ENCODE measurements around the gene RASSF3. TPM values are rescaled to one million over a fixed set of nuclear protein-coding genes. Genes with fewer than 3 reads are reported as not detected.

The RASSF3 gene
- total RNA-seq, 4 donors from 2014 or later, result 5.2 to 11.5 (median 7.0) TPM

- H3K27me3 ChIP-seq, result no peaks in the 10 kb centered on the region
- in situ Hi-C loops (cut with MboI; ENCODE audit: low sequenced_read_pairs in 4 of 4), result no loop called here
- H3K4me1 ChIP-seq, result no peaks in the 10 kb centered on the region
- ATAC-seq (no peak), DNase-seq (no peak)
- no peak overlapping the region for H3K27ac ChIP-seq
- TF ChIP-seq CTCF (IDR thresholded peaks at IDR 0.05 in 4 of 5, conservative IDR thresholded peaks at IDR 0.05 in 1 of 5) (no peak), POLR2A (IDR thresholded peaks at IDR 0.05) (no peak)
- H3K36me3 ChIP-seq, result peaks cover 8 to 90% of the 10 kb centered on the region in 2 donors
- intact Hi-C loops (cut with DNase I; ENCODE audit: low total_unique reads), result no loop called here
- H3K9me3 ChIP-seq, result no peaks in the 10 kb centered on the region
- H3K4me3 ChIP-seq, result no peak overlapping the region
Observed at GRCh38 chr12:64743206-64743605, 132.9 kb downstream of the RASSF3 start.

- ATAC-seq (no peak), DNase-seq (no peak)
- H3K36me3 ChIP-seq, result peaks cover 5 to 85% of the 10 kb centered on the region in 2 donors
- H3K4me1 ChIP-seq, result no peaks in the 10 kb centered on the region
- no peak for TF ChIP-seq POLR2A (IDR thresholded peaks at IDR 0.05)
- TF ChIP-seq CTCF (IDR thresholded peaks at IDR 0.05 in 4 of 5, conservative IDR thresholded peaks at IDR 0.05 in 1 of 5), result no peak
- no peaks in the 10 kb centered on the region for H3K9me3 ChIP-seq
- no peak overlapping the region for H3K27ac ChIP-seq
- H3K27me3 ChIP-seq, result no peaks in the 10 kb centered on the region
- H3K4me3 ChIP-seq, result no peak overlapping the region
- intact Hi-C loops (cut with DNase I; ENCODE audit: low total_unique reads), result no loop called here
- in situ Hi-C loops (cut with MboI; ENCODE audit: low sequenced_read_pairs in 4 of 4), result no loop called here
Observed at GRCh38 chr12:64744422-64745258, 134.3 kb downstream of the RASSF3 start.

- H3K4me3 ChIP-seq, result no peak overlapping the region
- DNase-seq, result no peak
- no peak overlapping the region for H3K27ac ChIP-seq
- H3K36me3 ChIP-seq, result peaks cover 5 to 85% of the 10 kb centered on the region in 2 donors
- no peaks in the 10 kb centered on the region for H3K9me3 ChIP-seq
- no peak for TF ChIP-seq POLR2A (IDR thresholded peaks at IDR 0.05)
- TF ChIP-seq CTCF (IDR thresholded peaks at IDR 0.05 in 4 of 5, conservative IDR thresholded peaks at IDR 0.05 in 1 of 5), result no peak
- H3K27me3 ChIP-seq, result no peaks in the 10 kb centered on the region
- no peak for ATAC-seq
- intact Hi-C loops (cut with DNase I; ENCODE audit: low total_unique reads) (no loop called here), in situ Hi-C loops (cut with MboI; ENCODE audit: low sequenced_read_pairs in 4 of 4) (no loop called here)
- H3K4me1 ChIP-seq, result no peaks in the 10 kb centered on the region
Observed at GRCh38 chr12:64745259-64745807, 135.0 kb downstream of the RASSF3 start.

- Histone ChIP-seq H3K9me3 (no peaks in the 10 kb centered on the region), H3K4me3 (no peak overlapping the region), H3K4me1 (no peaks in the 10 kb centered on the region), H3K27ac (no peak overlapping the region), H3K27me3 (no peaks in the 10 kb centered on the region), H3K36me3 (peaks cover 5 to 88% of the 10 kb centered on the region in 2 donors)
- in situ Hi-C loops (cut with MboI; ENCODE audit: low sequenced_read_pairs in 4 of 4), result no loop called here
- ATAC-seq, result no peak
- no peak for DNase-seq
- intact Hi-C loops (cut with DNase I; ENCODE audit: low total_unique reads), result no loop called here
- TF ChIP-seq POLR2A (IDR thresholded peaks at IDR 0.05) (no peak), CTCF (IDR thresholded peaks at IDR 0.05 in 4 of 5, conservative IDR thresholded peaks at IDR 0.05 in 1 of 5) (no peak)
Observed at GRCh38 chr12:64745980-64746379, 135.7 kb downstream of the RASSF3 start.
